T-helper 1 cell (primary cell): ENCODE results near the gene ZRANB1.

Source experiments
- DNase-seq, 5 donors: peaks; one replicate each; pipeline ENCODE4 v3.0.0-alpha.2; 2012 to 2020

Gene ZRANB1

GRCh38 chr10:124923684-124924083 is 18.2 kb upstream of the ZRANB1 start:
- no peak for DNase-seq

- DNase-seq: no peak
Measured at GRCh38 chr10:124926548-124926947, 15.4 kb upstream of the ZRANB1 start.

GRCh38 chr10:124928087-124928486 is 13.8 kb upstream of the ZRANB1 start:
- no peak for DNase-seq

- no peak for DNase-seq
Measured at GRCh38 chr10:124928545-124928944, 13.4 kb upstream of the ZRANB1 start.

- no peak for DNase-seq
Measured at GRCh38 chr10:124935946-124936345, 6.0 kb upstream of the ZRANB1 start.

GRCh38 chr10:124936813-124937212 is 5.1 kb upstream of the ZRANB1 start:
- no peak for DNase-seq

- DNase-seq: no peak
Measured at GRCh38 chr10:124939290-124939689, 2.6 kb upstream of the ZRANB1 start.

GRCh38 chr10:124942317-124943169 is 620 bp downstream of the ZRANB1 start:
- DNase-seq: no peak

- DNase-seq: no peak
Measured at GRCh38 chr10:124943301-124944092, 1.6 kb downstream of the ZRANB1 start.

- no peak for DNase-seq
Measured at GRCh38 chr10:124944982-124945381, 3.1 kb downstream of the ZRANB1 start.

GRCh38 chr10:124946945-124947344 is 5.0 kb downstream of the ZRANB1 start:
- no peak for DNase-seq

- no peak for DNase-seq
Measured at GRCh38 chr10:124949543-124949942, 7.6 kb downstream of the ZRANB1 start.

- DNase-seq: no peak
Measured at GRCh38 chr10:124952123-124952522, 10.2 kb downstream of the ZRANB1 start.

GRCh38 chr10:124953421-124953820 is 11.5 kb downstream of the ZRANB1 start:
- DNase-seq: no peak

GRCh38 chr10:124955243-124955642 is 13.3 kb downstream of the ZRANB1 start:
- no peak for DNase-seq

GRCh38 chr10:124955868-124956267 is 13.9 kb downstream of the ZRANB1 start:
- DNase-seq: no peak

- DNase-seq: no peak
Measured at GRCh38 chr10:124956764-124957163, 14.8 kb downstream of the ZRANB1 start.

GRCh38 chr10:124957404-124957947 is 15.6 kb downstream of the ZRANB1 start:
- no peak for DNase-seq

- no peak for DNase-seq
Measured at GRCh38 chr10:124959564-124959963, 17.6 kb downstream of the ZRANB1 start.

GRCh38 chr10:124961248-124961570 is 19.3 kb downstream of the ZRANB1 start:
- no peak for DNase-seq

- DNase-seq: no peak
Measured at GRCh38 chr10:124962421-124962820, 20.5 kb downstream of the ZRANB1 start.

GRCh38 chr10:124963866-124964720 is 22.2 kb downstream of the ZRANB1 start:
- no peak for DNase-seq

GRCh38 chr10:124966008-124966407 is 24.1 kb downstream of the ZRANB1 start:
- no peak for DNase-seq
